GM12872 (cell line): ENCODE measurements around the gene PIGR.

ENCODE experiments used
- CTCF ChIP-seq: IDR thresholded peaks from 3 replicates; pipeline ENCODE4 v1.5.1; 2011; ENCODE audit warnings: low read depth, mild to moderate bottlenecking, low read length, moderate library complexity; ENCODE audit not compliant: insufficient read depth

PIGR gene

DNA sequence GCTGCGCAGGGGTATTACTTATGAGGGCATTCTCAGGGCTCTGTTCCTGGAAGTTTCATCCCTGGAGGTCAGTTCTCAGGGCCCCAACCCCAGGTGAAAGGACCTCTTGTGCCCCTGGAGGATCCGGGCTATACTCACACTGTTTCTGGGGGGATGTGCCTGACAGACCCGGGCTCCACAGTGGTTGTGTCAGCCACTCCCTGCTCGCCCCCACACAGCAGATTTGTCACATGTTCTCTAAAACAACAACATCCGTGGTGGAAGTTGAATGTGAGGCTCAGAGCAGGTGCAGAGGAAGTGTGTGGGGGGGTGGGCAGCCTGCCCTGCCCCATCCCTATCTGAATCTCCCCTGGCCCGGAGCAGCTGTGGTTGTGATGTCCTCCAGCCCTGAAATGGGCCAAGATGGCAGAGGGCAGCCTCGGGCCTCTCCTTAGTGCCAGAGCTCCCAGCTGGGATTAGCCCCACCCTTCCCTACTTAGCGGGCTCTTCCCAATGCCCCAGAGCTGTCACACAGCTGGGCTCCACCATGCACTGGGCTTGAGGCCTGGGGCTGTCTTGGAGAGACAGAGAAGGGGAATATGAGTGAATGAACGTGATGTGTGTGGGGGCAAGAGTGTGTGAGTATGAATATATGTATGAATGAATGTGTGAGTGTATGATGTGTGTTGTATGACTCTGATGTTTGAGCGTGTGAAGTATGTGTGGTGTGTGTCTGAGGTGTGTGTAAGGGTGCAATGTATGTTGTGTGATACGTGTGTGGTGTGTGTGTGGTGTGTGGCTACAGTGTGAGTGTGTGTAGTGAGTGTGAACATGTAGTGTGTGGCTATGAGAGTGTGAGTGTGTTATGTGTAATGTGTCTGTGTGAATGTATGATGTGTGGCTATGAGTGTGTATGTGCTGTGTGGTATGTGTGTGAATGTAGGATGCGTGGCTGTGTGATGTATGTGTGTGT lies 23.0 kb downstream of the PIGR start:
- no peak for TF ChIP-seq CTCF

- TF ChIP-seq CTCF, result no peak
These were observed 23.7 kb downstream of the PIGR start for GRCh38 chr1:206922524-206922923.

- no peak for TF ChIP-seq CTCF
These were observed 24.4 kb downstream of the PIGR start, which contains the start of gene FCMR for GRCh38 chr1:206921772-206922265. TSS of gene FCMR (minus strand) at chr1:206921941. CDS start at chr1:206921854, 87 bp downstream.

- no peak for TF ChIP-seq CTCF
These were observed 28.2 kb downstream of the PIGR start for GRCh38 chr1:206918076-206918475.

DNA sequence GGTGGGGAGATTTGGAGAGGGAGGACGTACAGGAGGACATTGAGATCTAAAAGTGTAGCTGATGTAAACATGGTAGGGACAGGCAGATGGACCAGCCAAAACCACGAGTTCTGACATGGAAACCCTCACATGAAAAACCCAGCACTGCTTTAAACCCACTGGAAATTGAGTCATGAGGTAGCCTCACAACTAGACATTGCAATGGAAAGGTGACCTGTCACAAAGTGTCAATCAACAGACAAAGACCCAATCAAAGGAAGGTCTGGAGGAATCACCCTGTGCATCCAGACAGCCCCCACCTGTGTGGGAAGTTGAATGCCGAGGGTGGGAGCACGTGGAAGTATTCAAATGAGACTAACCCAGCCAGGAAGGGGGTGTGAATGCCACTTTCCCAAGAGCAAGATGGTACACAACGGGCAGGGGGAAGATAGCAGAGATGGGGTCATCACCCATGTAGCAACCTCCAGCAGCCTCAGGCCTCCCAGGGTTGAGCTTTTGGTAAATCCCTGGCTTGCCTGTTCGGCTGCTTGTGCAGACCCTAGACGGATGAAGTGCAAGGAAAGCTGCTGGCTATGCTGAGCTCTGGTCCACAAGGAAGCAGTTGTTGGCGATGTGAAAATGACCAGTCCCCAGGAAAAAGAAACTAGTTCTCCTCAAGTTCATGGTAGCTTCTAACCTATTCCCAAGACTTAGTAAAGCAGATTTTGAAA lies 30.1 kb downstream of the PIGR start:
- no peak for TF ChIP-seq CTCF

DNA sequence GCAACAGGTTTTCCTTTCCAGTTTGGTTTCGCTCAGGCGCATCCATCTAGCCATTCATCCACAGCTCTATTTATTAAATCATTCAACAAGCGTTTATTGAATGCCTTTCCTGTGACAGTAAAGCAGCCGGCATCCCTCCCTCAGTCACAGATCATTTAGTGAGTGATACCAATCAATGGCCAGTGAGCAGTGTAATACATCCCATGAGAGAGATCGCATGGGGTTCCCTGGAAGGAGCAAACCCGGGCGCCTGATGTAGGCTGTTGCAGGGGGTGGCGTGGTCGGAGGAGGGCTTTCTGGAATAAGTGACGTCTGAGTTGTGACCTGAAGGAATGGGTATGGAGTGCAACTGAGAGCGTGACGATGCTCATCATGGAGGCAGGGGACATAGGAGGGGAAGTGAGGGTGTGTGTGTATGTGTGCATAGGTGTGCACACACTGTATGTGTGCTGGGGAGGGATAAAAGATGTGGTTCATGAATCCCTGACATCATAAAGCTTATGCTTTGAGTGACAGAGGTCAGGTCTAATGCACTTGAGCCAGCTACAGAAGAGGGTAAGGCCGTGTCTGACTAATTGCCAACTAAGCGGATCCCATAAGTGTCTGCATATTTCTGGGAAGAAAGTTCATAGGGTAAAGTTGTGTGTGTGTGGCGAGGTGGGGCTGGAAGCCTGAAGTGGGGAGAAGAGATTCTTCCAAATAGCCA lies 31.1 kb downstream of the PIGR start:
- no peak for TF ChIP-seq CTCF
